G401.6 (cell line): ENCODE data around the gene THOC2.
"Not testable (repeated sequence)": the region's sequence is repeated elsewhere in the genome, so short reads cannot be mapped to it uniquely, and the experiment has no call there.

Experiments used
- FAIRE-seq: peaks from 2 replicates; lab custom pipeline; 2012; peaks lifted over from hg19 to GRCh38; lab: Jason Lieb, UNC

Gene THOC2

GRCh38 chrX:123738378-123738940 lies 5.6 kb upstream of the THOC2 start:
- no peak for FAIRE-seq

GRCh38 chrX:123736333-123736921 lies 3.6 kb upstream of the THOC2 start:
- FAIRE-seq: no peak

- FAIRE-seq: not testable (repeated sequence)
Observed at GRCh38 chrX:123735137-123735536, 2.3 kb upstream of the THOC2 start.

- not testable (repeated sequence) for FAIRE-seq
Observed at GRCh38 chrX:123734079-123734478, 1.2 kb upstream of the THOC2 start.

GRCh38 chrX:123731987-123732669 lies 724 bp downstream of the THOC2 start:
- no peak for FAIRE-seq

GRCh38 chrX:123731258-123731986 lies 1.4 kb downstream of the THOC2 start:
- FAIRE-seq: no peak

- FAIRE-seq: no peak
Observed at GRCh38 chrX:123728554-123728953, 4.3 kb downstream of the THOC2 start.

GRCh38 chrX:123728016-123728415 lies 4.8 kb downstream of the THOC2 start:
- FAIRE-seq: no peak

GRCh38 chrX:123722193-123722592 lies 10.7 kb downstream of the THOC2 start:
- not testable (repeated sequence) for FAIRE-seq

GRCh38 chrX:123720486-123720885 lies 12.4 kb downstream of the THOC2 start:
- FAIRE-seq: no peak

GRCh38 chrX:123713841-123714240 lies 19.0 kb downstream of the THOC2 start:
- FAIRE-seq: no peak

- FAIRE-seq: no peak
Observed at GRCh38 chrX:123713434-123713833, 19.4 kb downstream of the THOC2 start.

GRCh38 chrX:123711201-123711600 lies 21.7 kb downstream of the THOC2 start:
- FAIRE-seq: not testable (repeated sequence)

- peak; percentile 21 for FAIRE-seq
Observed at GRCh38 chrX:123704781-123705180, 28.1 kb downstream of the THOC2 start.

- no peak for FAIRE-seq
Observed at GRCh38 chrX:123698979-123699520, 33.8 kb downstream of the THOC2 start.

GRCh38 chrX:123696334-123696733 lies 36.5 kb downstream of the THOC2 start:
- FAIRE-seq: no peak

GRCh38 chrX:123695242-123695641 lies 37.6 kb downstream of the THOC2 start:
- peak; percentile 33 for FAIRE-seq

GRCh38 chrX:123691776-123692175 lies 41.1 kb downstream of the THOC2 start:
- FAIRE-seq: no peak

- no peak for FAIRE-seq
Observed at GRCh38 chrX:123688524-123688923, 44.3 kb downstream of the THOC2 start.

- FAIRE-seq: no peak
Observed at GRCh38 chrX:123685232-123685631, 47.6 kb downstream of the THOC2 start.

GRCh38 chrX:123682186-123682585 lies 50.7 kb downstream of the THOC2 start:
- FAIRE-seq: no peak

GRCh38 chrX:123679733-123680460 lies 53.0 kb downstream of the THOC2 start:
- not testable (repeated sequence) for FAIRE-seq
